Uterus (tissue), 2 donors: Measurements from ENCODE around the gene SYNRG.
"Not testable (repeated sequence)": the region's sequence is repeated elsewhere in the genome, so short reads cannot be mapped to it uniquely, and the experiment has no call there.

ENCODE experiments used
- CTCF ChIP-seq, 4 experiments: fragments of 200-600 bp in 2 of 4; fragments of 450-650 bp in 2 of 4; sonication (generic) in 2 of 4; IDR thresholded peaks; one replicate each; pipeline ENCODE4 v1.5.1; 2016 to 2019; ENCODE audit warnings: antibody characterized with exemption in 4 of 4, mild to moderate bottlenecking in 2 of 4, moderate library complexity in 1 of 4
- POLR2A ChIP-seq, 2 donors: fragments of 450-650 bp; IDR thresholded peaks; one replicate each; pipeline ENCODE4 v1.6.1; 2016; ENCODE audit warnings: antibody characterized with exemption in 2 of 2, mild to moderate bottlenecking in 1 of 2, moderate library complexity in 1 of 2

GRCh38 chr17:37511642-37512041 lies 97.6 kb downstream of the SYNRG start:
- TF ChIP-seq CTCF, POLR2A (IDR thresholded peaks at IDR 0.05): not testable (repeated sequence)
